NCI-H2171 treated with DMSO at 0.1 percent for 48 hours (cell line): ENCODE data around the gene CCDC149.

Experiments
- DNase-seq: peaks from one replicate; lab custom pipeline; 2025; lab: John Stamatoyannopoulos, UW

The CCDC149 gene

DNA sequence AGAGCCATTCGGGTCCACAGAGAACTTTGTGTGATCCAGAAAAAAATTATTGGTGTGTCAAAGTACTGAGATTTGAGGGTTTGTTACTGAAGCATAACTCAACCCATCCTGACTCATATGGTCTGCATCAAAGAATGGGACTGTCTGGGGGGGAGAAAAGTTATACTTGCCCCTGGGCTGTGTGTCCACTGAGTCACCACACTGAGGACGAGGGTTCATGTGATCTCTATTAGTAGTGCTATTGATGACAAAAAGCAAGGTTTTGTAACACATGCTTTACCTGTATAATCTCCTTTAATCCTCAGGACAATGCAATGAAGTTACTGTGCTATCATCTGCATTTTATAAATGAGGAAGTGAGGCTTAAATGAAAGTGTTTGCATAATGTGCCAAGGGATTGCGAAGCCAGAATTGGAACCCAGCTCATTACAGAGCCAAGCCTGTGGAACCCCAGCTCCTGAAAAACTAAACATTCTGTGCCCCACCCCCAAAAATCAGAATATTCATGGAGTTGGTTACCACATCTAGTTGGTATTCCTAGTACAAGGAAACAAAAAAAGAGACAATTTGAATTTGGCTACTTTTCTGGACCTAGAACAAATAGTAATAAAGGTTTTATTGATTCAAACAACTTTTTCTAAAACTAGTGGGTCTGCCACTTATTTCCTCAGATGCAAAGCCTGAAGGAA, 31.2 kb downstream of the CCDC149 start:
- DNase-seq, result no peak

GRCh38 chr4:24880186-24880585, 32.7 kb downstream of the CCDC149 start:
- no peak for DNase-seq

DNA sequence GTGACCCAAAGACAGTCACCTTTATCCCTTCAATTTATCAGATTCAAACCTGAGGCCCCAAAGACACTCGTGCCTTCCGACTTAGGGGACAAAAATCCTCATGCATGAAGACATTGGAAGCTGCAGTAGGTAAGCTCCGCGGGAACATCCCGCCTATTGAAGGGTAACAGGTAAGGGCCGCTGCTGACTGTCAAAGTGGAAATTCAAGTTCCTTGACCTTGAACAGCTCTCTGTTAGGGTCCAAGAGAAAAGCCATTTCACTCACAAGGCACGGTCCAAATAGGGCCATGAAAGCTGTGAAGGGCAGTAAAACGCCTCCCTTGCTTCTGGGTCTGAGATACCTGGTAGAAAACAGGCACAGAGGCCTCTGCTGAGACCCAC, 34.2 kb downstream of the CCDC149 start:
- DNase-seq, result no peak

- no peak for DNase-seq
Measured at GRCh38 chr4:24877868-24878635, 34.8 kb downstream of the CCDC149 start.

- DNase-seq, result no peak
Measured at GRCh38 chr4:24876431-24876830, 36.4 kb downstream of the CCDC149 start.

DNA sequence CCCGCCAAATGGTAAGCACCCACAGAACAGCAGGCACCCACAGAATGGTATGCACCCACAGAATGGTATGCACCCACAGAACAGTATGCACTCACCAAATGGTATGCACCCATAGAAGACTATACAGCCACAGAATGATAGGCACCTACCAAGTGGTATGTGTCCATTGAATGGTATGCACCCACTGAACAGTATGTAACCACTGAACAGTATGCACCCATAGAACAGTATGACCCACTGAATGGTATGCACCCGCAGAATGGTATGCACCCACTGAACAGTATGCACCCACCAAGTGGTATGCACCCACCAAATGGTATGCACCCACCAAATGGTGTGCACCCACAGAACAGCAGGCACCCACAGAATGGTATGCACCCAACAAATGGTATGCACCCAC, 40.1 kb downstream of the CCDC149 start:
- DNase-seq, result no peak

- DNase-seq, result no peak
Measured at GRCh38 chr4:24871210-24871609, 41.6 kb downstream of the CCDC149 start.

GRCh38 chr4:24867766-24868296, 45.0 kb downstream of the CCDC149 start:
- no peak for DNase-seq

DNA sequence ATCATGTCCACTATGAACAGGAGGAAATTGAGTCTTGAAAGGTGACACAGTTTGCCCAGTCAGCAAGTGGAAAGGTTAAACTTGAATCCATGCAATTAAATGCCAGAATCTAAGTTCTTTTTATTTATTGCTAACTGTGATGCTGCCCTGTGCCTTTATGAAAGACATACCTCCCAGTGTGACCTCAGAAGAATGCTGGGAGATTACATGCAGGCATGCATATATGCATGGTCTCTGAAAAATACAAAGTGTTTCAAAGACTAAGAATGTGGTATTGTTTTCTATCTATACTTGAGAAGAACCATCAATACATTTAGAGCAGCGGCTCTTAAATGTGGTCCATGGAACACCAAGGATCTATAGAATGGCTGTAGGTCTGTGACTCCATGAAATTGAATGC, 45.6 kb downstream of the CCDC149 start:
- no peak for DNase-seq

DNA sequence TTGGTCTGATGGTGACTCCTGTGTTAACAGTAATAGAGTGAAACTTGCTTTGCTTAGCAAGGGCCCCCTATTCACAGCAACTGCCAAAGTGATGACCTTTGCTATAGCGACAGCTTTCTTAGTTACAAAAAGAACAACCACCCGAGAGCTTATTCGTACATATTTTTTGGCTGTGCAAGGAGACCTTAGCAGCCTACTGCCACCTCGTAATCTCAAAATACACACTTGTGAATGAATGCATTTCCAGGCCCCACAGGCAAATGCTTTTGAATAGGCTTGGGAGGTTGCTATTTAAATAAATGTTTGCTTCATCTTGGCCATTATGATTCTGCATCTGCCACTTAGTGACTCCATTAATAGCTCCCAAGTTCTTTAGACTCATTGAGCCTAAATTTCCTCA, 47.4 kb downstream of the CCDC149 start:
- DNase-seq, result no peak

GRCh38 chr4:24863799-24864198, 49.0 kb downstream of the CCDC149 start:
- DNase-seq, result no peak

DNA sequence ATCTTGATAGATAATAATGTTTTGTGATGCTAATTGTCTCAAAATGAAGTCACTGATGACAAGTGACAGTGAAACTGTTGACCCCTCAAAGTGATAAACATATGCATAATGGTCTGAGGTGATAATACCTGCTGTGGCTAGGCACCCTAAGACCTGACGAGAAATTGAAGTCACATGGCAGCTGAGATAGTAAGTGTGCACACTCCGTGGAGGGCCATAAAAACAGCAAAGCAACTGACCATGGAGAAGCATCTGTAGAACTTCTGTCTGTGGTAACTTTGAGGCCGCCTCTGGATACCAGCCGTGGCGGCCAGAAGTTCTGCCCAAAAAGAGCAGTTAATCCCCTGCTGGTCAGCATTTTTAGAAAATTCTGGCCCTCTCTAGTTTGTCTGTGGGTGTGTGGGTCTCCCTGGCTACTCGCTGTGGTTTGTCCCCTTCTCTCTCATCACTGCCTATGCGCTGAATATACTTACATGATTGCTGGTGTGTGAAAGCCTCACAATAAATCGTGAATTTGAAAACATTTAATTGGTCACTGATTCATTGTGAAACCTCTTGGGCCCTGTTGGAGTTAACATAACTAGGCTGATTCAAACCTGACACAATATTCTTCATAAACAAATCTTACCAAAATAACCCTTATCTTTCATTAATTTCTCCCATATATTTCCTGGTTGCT, 50.6 kb downstream of the CCDC149 start:
- DNase-seq, result no peak

DNA sequence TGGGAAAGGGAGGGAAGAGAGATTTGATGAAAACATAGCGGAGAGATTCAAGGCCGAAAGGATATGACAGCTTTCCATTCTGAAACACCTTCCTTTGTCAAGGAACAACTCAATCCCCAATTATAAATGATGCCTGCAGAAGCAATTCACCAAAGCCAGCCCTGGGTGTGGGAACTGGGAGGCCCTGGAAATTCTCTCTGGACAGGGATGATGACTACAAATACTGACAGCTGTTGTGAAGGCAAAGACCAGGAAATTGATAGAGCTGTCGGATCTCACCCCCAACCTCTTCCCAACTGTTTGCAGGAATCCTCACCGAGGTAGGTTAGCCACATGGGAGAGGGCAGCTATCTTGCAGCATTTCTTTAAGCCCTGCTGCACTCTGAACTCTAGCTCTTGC, 54.3 kb downstream of the CCDC149 start:
- no peak for DNase-seq

GRCh38 chr4:24858026-24858425, 54.8 kb downstream of the CCDC149 start:
- DNase-seq, result no peak

GRCh38 chr4:24856586-24856985, 56.3 kb downstream of the CCDC149 start:
- DNase-seq, result no peak

DNA sequence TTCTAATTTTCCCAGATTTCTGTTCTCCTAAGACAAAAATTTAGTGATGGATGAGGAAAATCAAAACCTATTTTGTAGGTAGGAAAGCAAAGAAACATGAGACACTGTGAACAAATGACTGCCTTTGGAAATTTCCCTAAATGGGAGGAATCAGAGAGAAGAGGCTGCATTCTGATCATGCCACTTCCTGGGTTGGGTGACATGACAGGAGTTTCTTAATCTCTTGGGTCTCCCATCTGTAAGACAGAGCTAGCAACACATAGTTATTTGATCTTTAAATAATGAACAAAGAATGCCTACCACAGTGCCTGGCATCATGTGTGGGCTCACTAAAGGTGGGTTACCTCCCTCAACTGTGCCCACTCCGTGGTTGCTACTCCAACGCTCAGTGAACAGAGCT, 57.1 kb downstream of the CCDC149 start:
- DNase-seq, result no peak

DNA sequence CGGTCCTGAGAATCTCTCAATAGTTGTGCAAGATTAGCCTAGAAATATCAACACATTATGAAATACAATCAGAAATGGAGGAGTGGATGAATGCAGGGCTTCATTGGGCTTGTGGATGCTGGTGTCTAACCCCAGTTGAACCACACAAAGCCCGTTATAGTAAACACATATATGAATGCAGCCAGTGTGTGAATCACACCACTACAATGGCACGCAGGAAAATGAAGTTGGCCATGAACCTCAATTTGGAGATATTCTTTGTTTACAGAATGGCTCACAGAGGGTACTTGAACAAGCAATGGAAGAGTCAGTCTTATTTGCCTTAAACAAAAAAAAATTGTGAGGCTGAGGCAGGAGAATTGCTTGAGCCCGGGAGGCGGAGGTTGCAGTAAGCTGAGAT, 59.7 kb downstream of the CCDC149 start:
- DNase-seq, result no peak

- no peak for DNase-seq
Measured at GRCh38 chr4:24850674-24851073, 62.2 kb downstream of the CCDC149 start.

- no peak for DNase-seq
Measured at GRCh38 chr4:24849756-24850155, 63.1 kb downstream of the CCDC149 start.

DNA sequence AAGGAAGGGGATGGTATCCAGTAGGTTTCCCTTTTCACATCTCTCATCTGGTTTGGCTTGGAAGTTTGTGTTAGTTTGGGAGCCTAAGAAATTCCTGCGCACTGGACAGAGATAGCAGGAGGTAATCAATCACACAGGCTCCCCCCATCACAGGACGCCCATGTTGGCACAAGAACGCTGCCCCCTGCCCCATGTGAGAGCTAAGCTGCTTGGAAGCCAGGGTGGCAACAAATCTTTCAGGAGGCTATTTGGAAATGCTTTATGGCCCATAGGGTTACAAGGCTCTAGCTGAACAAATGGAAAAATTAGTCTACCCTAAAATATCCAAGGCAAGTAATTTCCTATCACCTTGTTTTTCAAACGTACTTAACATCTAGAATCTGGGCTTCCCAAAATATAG, 63.5 kb downstream of the CCDC149 start:
- no peak for DNase-seq

GRCh38 chr4:24846716-24847115, 66.1 kb downstream of the CCDC149 start:
- no peak for DNase-seq

DNA sequence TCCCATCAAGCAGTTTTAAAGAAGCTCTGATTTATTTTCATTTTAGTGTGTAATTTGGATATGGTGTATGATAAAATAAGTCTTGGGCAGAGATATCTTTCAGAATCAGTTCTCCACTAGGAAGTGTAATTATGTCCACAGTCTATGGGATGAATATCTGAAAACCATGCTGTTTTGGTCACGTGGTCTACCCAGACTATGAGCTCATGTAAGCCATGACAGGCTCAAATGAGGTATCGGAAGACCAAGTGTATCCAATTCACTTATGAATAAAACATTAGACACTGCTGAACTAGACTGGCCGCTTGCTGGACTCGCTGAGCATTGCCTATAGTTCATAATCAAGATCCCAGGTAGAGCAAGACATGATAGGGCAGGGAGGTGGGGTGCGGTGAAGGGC, 66.9 kb downstream of the CCDC149 start:
- DNase-seq, result no peak

DNA sequence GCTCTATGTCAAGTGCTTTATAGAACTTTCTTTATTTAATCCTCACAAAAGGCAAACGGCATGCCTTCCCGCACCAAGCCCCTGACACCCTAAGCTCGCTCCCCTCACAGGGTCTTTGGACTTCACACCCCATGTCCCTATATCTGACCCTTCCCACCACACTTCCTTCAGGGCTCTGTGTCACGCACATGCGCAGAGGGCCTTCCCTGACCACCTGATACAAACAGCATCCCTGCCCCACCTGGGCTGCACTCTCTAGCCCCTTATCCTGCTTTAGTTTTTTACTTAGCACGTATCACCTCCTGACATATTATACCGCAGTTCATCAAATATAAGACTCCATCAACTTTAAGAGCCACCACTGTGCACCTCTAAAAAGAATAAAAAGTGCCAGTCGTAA, 67.7 kb downstream of the CCDC149 start:
- no peak for DNase-seq
